ENCODE results near the gene HUNK. TPM values are rescaled to one million over a fixed set of nuclear protein-coding genes. Genes with fewer than 3 reads are reported as not detected.

Gene HUNK
- total RNA-seq, 1 donor from 2014 or later: 0.64 TPM

DNA sequence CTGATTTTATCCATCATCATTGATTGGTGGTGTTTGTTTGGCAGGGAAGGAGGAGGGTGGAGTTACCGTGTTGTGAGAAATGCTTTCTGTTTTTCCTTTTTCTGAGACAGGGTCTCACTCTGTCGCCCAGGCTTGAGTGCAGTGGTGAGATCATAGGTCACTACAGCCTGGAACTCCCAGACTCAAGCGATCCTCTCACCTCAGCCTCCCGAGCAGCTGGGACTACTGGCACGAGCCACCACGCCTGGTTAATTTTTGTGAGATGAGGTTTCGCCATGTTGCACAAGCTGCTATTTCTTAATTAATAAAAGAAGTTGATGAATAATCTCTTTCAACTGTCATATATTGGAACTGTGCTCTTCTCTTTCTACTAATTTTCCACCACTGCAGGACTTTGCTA, 44.3 kb downstream of the HUNK start:
- no peak for DNase-seq (ENCODE audit: low spot score in 2 of 2)
- no peaks in the 10 kb centered on the region for H3K4me1 ChIP-seq
- intact Hi-C loops (cut with DNase I): no loop called here
- H3K9me3 ChIP-seq: no peaks in the 10 kb centered on the region
- TF ChIP-seq, protein P1, sequence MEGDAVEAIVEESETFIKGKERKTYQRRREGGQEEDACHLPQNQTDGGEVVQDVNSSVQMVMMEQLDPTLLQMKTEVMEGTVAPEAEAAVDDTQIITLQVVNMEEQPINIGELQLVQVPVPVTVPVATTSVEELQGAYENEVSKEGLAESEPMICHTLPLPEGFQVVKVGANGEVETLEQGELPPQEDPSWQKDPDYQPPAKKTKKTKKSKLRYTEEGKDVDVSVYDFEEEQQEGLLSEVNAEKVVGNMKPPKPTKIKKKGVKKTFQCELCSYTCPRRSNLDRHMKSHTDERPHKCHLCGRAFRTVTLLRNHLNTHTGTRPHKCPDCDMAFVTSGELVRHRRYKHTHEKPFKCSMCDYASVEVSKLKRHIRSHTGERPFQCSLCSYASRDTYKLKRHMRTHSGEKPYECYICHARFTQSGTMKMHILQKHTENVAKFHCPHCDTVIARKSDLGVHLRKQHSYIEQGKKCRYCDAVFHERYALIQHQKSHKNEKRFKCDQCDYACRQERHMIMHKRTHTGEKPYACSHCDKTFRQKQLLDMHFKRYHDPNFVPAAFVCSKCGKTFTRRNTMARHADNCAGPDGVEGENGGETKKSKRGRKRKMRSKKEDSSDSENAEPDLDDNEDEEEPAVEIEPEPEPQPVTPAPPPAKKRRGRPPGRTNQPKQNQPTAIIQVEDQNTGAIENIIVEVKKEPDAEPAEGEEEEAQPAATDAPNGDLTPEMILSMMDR (IDR thresholded peaks at IDR 0.05): no peak
- no peaks in the 10 kb centered on the region for H3K27me3 ChIP-seq
- no peaks in the 10 kb centered on the region for H3K36me3 ChIP-seq
- H3K4me3 ChIP-seq: no peak overlapping the region
- H3K27ac ChIP-seq: no peak overlapping the region

DNA sequence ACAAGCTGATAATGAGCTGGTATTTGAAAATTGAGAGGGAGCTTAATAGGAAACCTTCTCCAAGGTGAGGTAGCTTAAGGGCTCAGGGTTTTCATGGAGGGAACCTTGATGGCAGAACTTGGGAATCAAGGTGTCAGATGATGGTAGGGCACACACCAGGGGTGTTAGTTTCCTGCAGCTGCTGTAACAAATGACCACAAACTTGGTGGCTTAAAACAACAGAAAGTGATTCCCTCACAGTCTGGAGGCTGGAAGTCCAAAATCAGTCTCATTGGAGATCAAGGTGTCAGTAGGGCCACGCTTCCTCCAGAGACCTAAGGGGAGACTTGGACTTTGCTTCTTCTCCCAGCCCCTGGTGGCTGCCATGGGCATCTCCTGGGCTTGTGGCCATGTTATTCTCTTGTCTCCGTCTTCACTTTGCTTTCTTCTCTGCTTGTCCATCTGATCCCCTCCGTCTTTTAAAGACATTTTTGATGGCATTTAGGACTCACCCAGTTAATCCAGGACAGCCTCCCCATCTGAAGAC, 45.5 kb downstream of the HUNK start:
- DNase-seq (ENCODE audit: low spot score in 2 of 2): no peak
- H3K4me1 ChIP-seq: no peaks in the 10 kb centered on the region
- intact Hi-C loops (cut with DNase I): no loop called here
- H3K27ac ChIP-seq: no peak overlapping the region
- H3K27me3 ChIP-seq: no peaks in the 10 kb centered on the region
- no peaks in the 10 kb centered on the region for H3K9me3 ChIP-seq
- H3K4me3 ChIP-seq: no peak overlapping the region
- H3K36me3 ChIP-seq: no peaks in the 10 kb centered on the region
- TF ChIP-seq, protein P1 (IDR thresholded peaks at IDR 0.05): no peak

DNA sequence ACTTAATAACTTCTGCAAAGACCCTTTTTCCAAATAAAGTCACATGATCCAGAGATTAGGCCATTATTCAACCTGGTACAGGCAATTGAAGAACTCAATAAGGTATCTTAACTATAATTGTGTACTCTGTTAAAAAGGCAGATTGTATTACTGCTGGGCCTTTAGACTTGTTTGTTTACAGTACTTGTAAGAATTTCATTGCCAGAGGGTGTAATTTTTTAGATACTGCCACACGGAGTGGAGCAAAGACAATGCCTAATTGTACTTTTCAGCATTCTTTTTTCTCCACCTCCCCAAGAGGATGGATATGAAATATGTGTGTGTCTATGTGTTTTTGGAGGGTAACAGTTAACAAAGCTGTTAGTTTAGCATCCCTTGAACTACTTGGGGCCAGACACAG, 47.5 kb downstream of the HUNK start:
- intact Hi-C loops (cut with DNase I): no loop called here
- TF ChIP-seq, protein P1 (IDR thresholded peaks at IDR 0.05): no peak
- no peaks in the 10 kb centered on the region for H3K27me3 ChIP-seq

GRCh38 chr21:31921079-31921478, 48.3 kb downstream of the HUNK start:
- Histone ChIP-seq H3K27ac (no peak overlapping the region), H3K36me3 (no peaks in the 10 kb centered on the region), H3K4me1 (no peaks in the 10 kb centered on the region), H3K4me3 (no peak overlapping the region), H3K9me3 (no peaks in the 10 kb centered on the region), H3K27me3 (no peaks in the 10 kb centered on the region)
- DNase-seq (ENCODE audit: low spot score in 2 of 2): no peak
- TF ChIP-seq, protein P1 (IDR thresholded peaks at IDR 0.05): no peak
- intact Hi-C loops (cut with DNase I): no loop called here

More for the DNA sequence above, 47.5 kb downstream of the HUNK start:
- Histone ChIP-seq H3K9me3 (no peaks in the 10 kb centered on the region), H3K4me3 (no peak overlapping the region), H3K27ac (no peak overlapping the region), H3K36me3 (no peaks in the 10 kb centered on the region), H3K4me1 (no peaks in the 10 kb centered on the region)
- DNase-seq (ENCODE audit: low spot score in 2 of 2): no peak

DNA sequence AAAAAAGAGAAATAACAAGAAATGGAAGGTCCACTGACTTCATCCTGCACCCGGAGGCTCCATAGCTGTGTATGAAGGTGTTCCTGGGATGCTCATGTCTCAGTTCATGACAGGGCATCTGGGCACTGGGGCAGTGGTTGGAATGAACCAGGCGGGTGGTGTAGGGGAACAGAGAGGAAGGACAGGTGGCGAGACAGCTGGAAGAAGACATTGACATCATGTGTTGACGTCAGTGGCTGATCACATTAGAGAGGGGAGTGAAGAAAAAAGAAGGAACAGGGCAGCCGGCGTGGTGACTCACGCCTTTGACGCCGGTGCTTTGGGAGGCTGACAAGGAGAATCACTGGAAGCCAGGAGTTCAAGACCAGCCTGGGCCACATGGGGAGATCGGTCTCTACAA, 50.1 kb downstream of the HUNK start:
- Histone ChIP-seq H3K9me3 (no peaks in the 10 kb centered on the region), H3K27ac (no peak overlapping the region), H3K36me3 (no peaks in the 10 kb centered on the region), H3K4me1 (no peaks in the 10 kb centered on the region), H3K4me3 (no peak overlapping the region), H3K27me3 (no peaks in the 10 kb centered on the region)
- TF ChIP-seq, protein P1 (IDR thresholded peaks at IDR 0.05): no peak
- no peak for DNase-seq (ENCODE audit: low spot score in 2 of 2)
- intact Hi-C loops (cut with DNase I): no loop called here

- Histone ChIP-seq H3K4me3 (no peak overlapping the region), H3K4me1 (no peaks in the 10 kb centered on the region), H3K9me3 (no peaks in the 10 kb centered on the region), H3K36me3 (no peaks in the 10 kb centered on the region), H3K27me3 (no peaks in the 10 kb centered on the region), H3K27ac (no peak overlapping the region)
- DNase-seq (ENCODE audit: low spot score in 2 of 2): no peak
- intact Hi-C loops (cut with DNase I): no loop called here
- TF ChIP-seq, protein P1 (IDR thresholded peaks at IDR 0.05): no peak
Measured at GRCh38 chr21:31923756-31924155, 50.9 kb downstream of the HUNK start.
